Cardiac fibroblast (primary cell): Measurements from ENCODE around the gene MCTP1.

Experiments
- DNase-seq, 2 donors: peaks; one replicate each; pipeline versions ENCODE4 v3.0.0 to v3.0.0-alpha.2; 2010; ENCODE audit warnings: low read depth in 2 of 2
- H3K4me3 ChIP-seq, 2 donors: replicated peaks in 1 of 2; 1 replicate in 1 of 2; 2 replicates in 1 of 2; pipeline ENCODE4 v1.5.1; 2011; ENCODE audit warnings: low read depth in 2 of 2, low read length in 2 of 2, mild to moderate bottlenecking in 2 of 2, moderate library complexity in 1 of 2
- CTCF ChIP-seq: IDR thresholded peaks from one replicate; pipeline ENCODE4 v1.5.1; 2011; ENCODE audit warnings: low read depth, mild to moderate bottlenecking, low read length, inconsistent platforms

The MCTP1 gene

GRCh38 chr5:95059636-95060035, 225.3 kb downstream of the MCTP1 start:
- no peak for DNase-seq
- H3K4me3 ChIP-seq, result no peak overlapping the region
- TF ChIP-seq CTCF, result no peak

- H3K4me3 ChIP-seq, result no peak overlapping the region
- DNase-seq, result no peak
- TF ChIP-seq CTCF, result no peak
Observed at GRCh38 chr5:95057615-95058014, 227.3 kb downstream of the MCTP1 start.

GRCh38 chr5:95053253-95053652, 231.6 kb downstream of the MCTP1 start:
- no peak overlapping the region for H3K4me3 ChIP-seq
- DNase-seq, result no peak
- no peak for TF ChIP-seq CTCF

- H3K4me3 ChIP-seq, result no peak overlapping the region
- no peak for DNase-seq
- no peak for TF ChIP-seq CTCF
Observed at GRCh38 chr5:95050708-95051107, 234.2 kb downstream of the MCTP1 start.

GRCh38 chr5:95048628-95049027, 236.3 kb downstream of the MCTP1 start:
- no peak for DNase-seq
- TF ChIP-seq CTCF, result no peak
- H3K4me3 ChIP-seq, result no peak overlapping the region

- no peak overlapping the region for H3K4me3 ChIP-seq
- DNase-seq, result no peak
- TF ChIP-seq CTCF, result no peak
Observed at GRCh38 chr5:95045181-95045965, 239.5 kb downstream of the MCTP1 start.

GRCh38 chr5:95044096-95044495, 240.8 kb downstream of the MCTP1 start:
- DNase-seq, result no peak
- no peak overlapping the region for H3K4me3 ChIP-seq
- TF ChIP-seq CTCF, result no peak
